SK-N-SH (cell line): ENCODE results near the gene MT1E. TPM values are rescaled to one million over a fixed set of nuclear protein-coding genes. Genes with fewer than 3 reads are reported as not detected.

Source experiments
- CTCF ChIA-PET: fragments of 300-600, 350-600 bp; formaldehyde crosslinking; extraction: SDS; loops from one replicate; lab custom pipeline; 2021; lab: Yijun Ruan, JAX
- POLR2A ChIA-PET: fragments of 350-600 bp; sonication (Branson Sonifier 250); formaldehyde crosslinking; extraction: SDS; loops from one replicate; lab custom pipeline; 2020; ENCODE audit warnings: antibody characterized with exemption, inconsistent platforms; lab: Yijun Ruan, JAX
- DNase-seq: peaks from one replicate; pipeline ENCODE4 v3.0.0; 2012
- H2AFZ ChIP-seq: fragments of 200-600 bp; sonication (generic); 2 replicates; pipeline ENCODE4 v1.8.1; 2016; ENCODE audit warnings: antibody characterized with exemption, mild to moderate bottlenecking, low read depth
- H3F3A ChIP-seq: fragments of 200-600 bp; sonication (generic); replicated peaks from 2 replicates; pipeline ENCODE3; 2016; ENCODE audit warnings: antibody characterized with exemption, mild to moderate bottlenecking; ENCODE audit not compliant: insufficient read depth
- H3K27ac ChIP-seq, 2 experiments: fragments of 200-500 bp in 1 of 2; fragments of 200-600 bp in 1 of 2; sonication (Bioruptor generic) in 1 of 2; sonication (generic), shearing (Covaris generic) in 1 of 2; 2 replicates each; pipeline versions ENCODE4 v1.5.1 to v1.6.1; 2014 to 2016; ENCODE audit warnings: low read depth in 2 of 2, inconsistent platforms in 1 of 2, low read length in 1 of 2, mild to moderate bottlenecking in 1 of 2, mixed read lengths in 1 of 2
- H3K27me3 ChIP-seq: fragments of 200-600 bp; sonication (generic), shearing (Covaris generic); 2 replicates; pipeline ENCODE4 v1.6.1; 2016; ENCODE audit warnings: mixed run types; ENCODE audit not compliant: insufficient read depth
- H3K36me3 ChIP-seq, 2 experiments: fragments of 200-500 bp in 1 of 2; fragments of 200-600 bp in 1 of 2; sonication (Bioruptor generic) in 1 of 2; sonication (generic) in 1 of 2; replicated peaks in 1 of 2; 2 replicates each; pipeline versions ENCODE3 to v1.5.1; 2014 to 2016; ENCODE audit warnings: low read length in 1 of 2, mild to moderate bottlenecking in 1 of 2; ENCODE audit not compliant: insufficient read depth in 2 of 2, control insufficient read depth in 1 of 2
- H3K4me1 ChIP-seq, 2 experiments: fragments of 200-500 bp in 1 of 2; fragments of 200-600 bp in 1 of 2; sonication (Bioruptor generic) in 1 of 2; sonication (generic), shearing (Covaris generic) in 1 of 2; 2 replicates each; pipeline versions ENCODE4 v1.5.1 to v1.6.1; 2014 to 2016; ENCODE audit warnings: low read depth in 1 of 2, low read length in 1 of 2, mixed run types in 1 of 2; ENCODE audit not compliant: insufficient read depth in 2 of 2, control insufficient read depth in 1 of 2
- H3K4me2 ChIP-seq: fragments of 200-600 bp; sonication (generic), shearing (Covaris generic); 2 replicates; pipeline ENCODE4 v1.6.1; 2017; ENCODE audit warnings: mixed run types
- H3K4me3 ChIP-seq, 2 experiments: fragments of 200-500 bp in 1 of 2; fragments of 200-600 bp in 1 of 2; sonication (Bioruptor generic) in 1 of 2; sonication (generic), shearing (Covaris generic) in 1 of 2; 2 replicates each; pipeline versions ENCODE4 v1.5.1 to v1.8.1; 2014 to 2016; ENCODE audit warnings: low read depth in 2 of 2, inconsistent platforms in 1 of 2, low read length in 1 of 2, mild to moderate bottlenecking in 1 of 2, mixed read lengths in 1 of 2, moderate library complexity in 1 of 2
- H3K79me2 ChIP-seq: fragments of 200-600 bp; sonication (generic); 2 replicates; pipeline ENCODE4 v1.8.1; 2017; ENCODE audit warnings: mild to moderate bottlenecking; ENCODE audit not compliant: insufficient read depth
- H3K9ac ChIP-seq: fragments of 200-600 bp; sonication (generic); 2 replicates; pipeline ENCODE4 v1.6.1; 2017; ENCODE audit warnings: mixed run types
- H3K9me2 ChIP-seq: fragments of 200-600 bp; sonication (generic); 2 replicates; pipeline ENCODE4 v1.6.1; 2017; ENCODE audit warnings: mixed run types
- H3K9me3 ChIP-seq: fragments of 200-600 bp; sonication (generic); 2 replicates; pipeline ENCODE4 v1.6.1; 2017; ENCODE audit warnings: mixed run types, mild to moderate bottlenecking, moderate library complexity
- H4K20me1 ChIP-seq: fragments of 200-600 bp; sonication (generic); 2 replicates; pipeline ENCODE4 v1.6.1; 2017; ENCODE audit warnings: mild to moderate bottlenecking, mixed run types; ENCODE audit not compliant: insufficient read depth
- CHD2 ChIP-seq: fragments of 150-350 bp; IDR thresholded peaks from 2 replicates; pipeline ENCODE4 v1.6.1; 2018; ENCODE audit warnings: low read length; ENCODE audit not compliant: partially characterized antibody
- EP300 ChIP-seq, 2 experiments: IDR thresholded peaks; 2 replicates each; pipeline versions ENCODE4 v1.4.0 to v1.6.1; 2012; ENCODE audit warnings: borderline replicate concordance in 1 of 2, low read depth in 1 of 2, low read length in 1 of 2
- EZH2phosphoT487 ChIP-seq: fragments of 200-600 bp; sonication (generic); IDR thresholded peaks from 2 replicates; pipeline ENCODE4 v1.6.1; 2017; ENCODE audit warnings: low read depth, mixed run types, mild to moderate bottlenecking, antibody characterized with exemption, moderate library complexity, borderline replicate concordance
- FOXJ3 ChIP-seq: sonication (generic); formaldehyde crosslinking; IDR thresholded peaks from 2 replicates; pipeline ENCODE4 v1.5.1; 2020; ENCODE audit warnings: mild to moderate bottlenecking, missing genetic modification reagents
- FOXM1 ChIP-seq: IDR thresholded peaks from 2 replicates; pipeline ENCODE4 v1.4.0; 2012; ENCODE audit warnings: low read depth, mild to moderate bottlenecking
- JUND ChIP-seq: IDR thresholded peaks from 2 replicates; pipeline ENCODE4 v1.4.0; 2012
- MAX ChIP-seq: IDR thresholded peaks from 2 replicates; pipeline ENCODE4 v1.4.0; 2012; ENCODE audit warnings: low read depth
- MEF2A ChIP-seq: IDR thresholded peaks from 2 replicates; pipeline ENCODE4 v1.4.0; 2012; ENCODE audit warnings: low read depth, borderline replicate concordance
- MXI1 ChIP-seq: IDR thresholded peaks from 2 replicates; pipeline ENCODE4 v1.6.1; 2012; ENCODE audit warnings: mild to moderate bottlenecking, low read depth, low read length, improper control_type of control experiment
- NFIC ChIP-seq: IDR thresholded peaks from 2 replicates; pipeline ENCODE4 v1.4.0; 2012; ENCODE audit warnings: borderline replicate concordance
- RAD21 ChIP-seq: IDR thresholded peaks from 2 replicates; pipeline ENCODE4 v1.6.1; 2012; ENCODE audit warnings: mild to moderate bottlenecking, low read length
- REST ChIP-seq: IDR thresholded peaks from 2 replicates; pipeline ENCODE4 v1.6.1; 2012; ENCODE audit warnings: mild to moderate bottlenecking, low read depth, low read length, moderate library complexity
- WGBS: methylation state at CpG from one replicate; pipeline ENCODE4 v1.1.6; 2017; ENCODE audit warnings: low lambda C conversion rate; 5-methylcytosine and 5-hydroxymethylcytosine counted together
- polyA plus RNA-seq, 3 experiments: library from polyadenylated mRNA; depleted of rRNA; stranded (reverse); fragments of >200 nt; gene quantifications; 2 replicates each; pipeline ENCODE4 v1.2.3, GENCODE V29; 2012
- TF ChIP-seq, protein P1 (sequence below): IDR thresholded peaks from 2 replicates; pipeline ENCODE4 v1.4.0; 2012; ENCODE audit warnings: low read depth, borderline replicate concordance
- TF ChIP-seq, protein P2 (sequence below): fragments of 200-600 bp; sonication (generic); IDR thresholded peaks from 2 replicates; pipeline ENCODE4 v1.6.1; 2017; ENCODE audit warnings: antibody characterized with exemption, mild to moderate bottlenecking, moderate library complexity
- TF ChIP-seq, protein P3 (sequence below): IDR thresholded peaks from 2 replicates; pipeline ENCODE4; 2012
- TF ChIP-seq, protein P4 (sequence below): fragments of 150-350 bp; IDR thresholded peaks from 2 replicates; pipeline ENCODE4 v1.6.1; 2016; ENCODE audit warnings: mild to moderate bottlenecking, low read depth, low read length

Gene MT1E
- polyA plus RNA-seq, 1 of the 3 experiments (the other 2 are of a cell fraction): 205 TPM

GRCh38 chr16:56623637-56624036 is 1.9 kb upstream of the MT1E start:
- H3K4me3 ChIP-seq: no peak overlapping the region
- H3K9me3 ChIP-seq: no peaks in the 10 kb centered on the region
- peaks cover 13% of the 10 kb centered on the region; the same call in 1 of the 2 replicates for H3K79me2 ChIP-seq
- ChIA-PET CTCF (interaction anchor here (0.6 to 1.6 kb wide), 5 partner anchors 11 to 618 kb away, joined by 3 to 6 read pairs (median 3); no protein-coding TSS in a partner anchor), POLR2A (no interaction called here)
- peaks cover 2 to 7% of the 10 kb centered on the region in 2 experiments; a peak in 1 of 4 replicates for H3K4me1 ChIP-seq
- no peaks in the 10 kb centered on the region for H3K9me2 ChIP-seq
- no peak overlapping the region for H3K27ac ChIP-seq
- H3F3A ChIP-seq: peaks cover 7% of the 10 kb centered on the region
- H2AFZ ChIP-seq: no peak overlapping the region
- no peaks in the 10 kb centered on the region for H3K36me3 ChIP-seq
- H3K4me2 ChIP-seq: no peak overlapping the region
- H3K9ac ChIP-seq: no peak overlapping the region
- 96% methylated on average over 2 of the region's 2 CpGs for WGBS
- TF ChIP-seq CHD2: no peak
- TF ChIP-seq MAX: no peak
- TF ChIP-seq MXI1: no peak
- no peak for TF ChIP-seq RAD21
- no peak for TF ChIP-seq FOXM1
- TF ChIP-seq MEF2A: no peak
- TF ChIP-seq FOXJ3 (CRISPR knock-in tag): no peak
- TF ChIP-seq, protein P1, sequence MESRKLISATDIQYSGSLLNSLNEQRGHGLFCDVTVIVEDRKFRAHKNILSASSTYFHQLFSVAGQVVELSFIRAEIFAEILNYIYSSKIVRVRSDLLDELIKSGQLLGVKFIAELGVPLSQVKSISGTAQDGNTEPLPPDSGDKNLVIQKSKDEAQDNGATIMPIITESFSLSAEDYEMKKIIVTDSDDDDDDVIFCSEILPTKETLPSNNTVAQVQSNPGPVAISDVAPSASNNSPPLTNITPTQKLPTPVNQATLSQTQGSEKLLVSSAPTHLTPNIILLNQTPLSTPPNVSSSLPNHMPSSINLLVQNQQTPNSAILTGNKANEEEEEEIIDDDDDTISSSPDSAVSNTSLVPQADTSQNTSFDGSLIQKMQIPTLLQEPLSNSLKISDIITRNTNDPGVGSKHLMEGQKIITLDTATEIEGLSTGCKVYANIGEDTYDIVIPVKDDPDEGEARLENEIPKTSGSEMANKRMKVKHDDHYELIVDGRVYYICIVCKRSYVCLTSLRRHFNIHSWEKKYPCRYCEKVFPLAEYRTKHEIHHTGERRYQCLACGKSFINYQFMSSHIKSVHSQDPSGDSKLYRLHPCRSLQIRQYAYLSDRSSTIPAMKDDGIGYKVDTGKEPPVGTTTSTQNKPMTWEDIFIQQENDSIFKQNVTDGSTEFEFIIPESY: no peak
- TF ChIP-seq JUND: no peak
- TF ChIP-seq NFIC: no peak
- TF ChIP-seq, protein P2, sequence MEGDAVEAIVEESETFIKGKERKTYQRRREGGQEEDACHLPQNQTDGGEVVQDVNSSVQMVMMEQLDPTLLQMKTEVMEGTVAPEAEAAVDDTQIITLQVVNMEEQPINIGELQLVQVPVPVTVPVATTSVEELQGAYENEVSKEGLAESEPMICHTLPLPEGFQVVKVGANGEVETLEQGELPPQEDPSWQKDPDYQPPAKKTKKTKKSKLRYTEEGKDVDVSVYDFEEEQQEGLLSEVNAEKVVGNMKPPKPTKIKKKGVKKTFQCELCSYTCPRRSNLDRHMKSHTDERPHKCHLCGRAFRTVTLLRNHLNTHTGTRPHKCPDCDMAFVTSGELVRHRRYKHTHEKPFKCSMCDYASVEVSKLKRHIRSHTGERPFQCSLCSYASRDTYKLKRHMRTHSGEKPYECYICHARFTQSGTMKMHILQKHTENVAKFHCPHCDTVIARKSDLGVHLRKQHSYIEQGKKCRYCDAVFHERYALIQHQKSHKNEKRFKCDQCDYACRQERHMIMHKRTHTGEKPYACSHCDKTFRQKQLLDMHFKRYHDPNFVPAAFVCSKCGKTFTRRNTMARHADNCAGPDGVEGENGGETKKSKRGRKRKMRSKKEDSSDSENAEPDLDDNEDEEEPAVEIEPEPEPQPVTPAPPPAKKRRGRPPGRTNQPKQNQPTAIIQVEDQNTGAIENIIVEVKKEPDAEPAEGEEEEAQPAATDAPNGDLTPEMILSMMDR: no peak
- TF ChIP-seq, protein P3, sequence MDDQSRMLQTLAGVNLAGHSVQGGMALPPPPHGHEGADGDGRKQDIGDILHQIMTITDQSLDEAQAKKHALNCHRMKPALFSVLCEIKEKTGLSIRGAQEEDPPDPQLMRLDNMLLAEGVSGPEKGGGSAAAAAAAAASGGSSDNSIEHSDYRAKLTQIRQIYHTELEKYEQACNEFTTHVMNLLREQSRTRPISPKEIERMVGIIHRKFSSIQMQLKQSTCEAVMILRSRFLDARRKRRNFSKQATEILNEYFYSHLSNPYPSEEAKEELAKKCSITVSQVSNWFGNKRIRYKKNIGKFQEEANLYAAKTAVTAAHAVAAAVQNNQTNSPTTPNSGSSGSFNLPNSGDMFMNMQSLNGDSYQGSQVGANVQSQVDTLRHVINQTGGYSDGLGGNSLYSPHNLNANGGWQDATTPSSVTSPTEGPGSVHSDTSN: no peak
- no peak for TF ChIP-seq EZH2phosphoT487
- TF ChIP-seq EP300 (IDR thresholded peaks at IDR 0.05; ENCODE audit: borderline replicate concordance in 1 of 2, low read depth in 1 of 2, low read length in 1 of 2): no peak
- TF ChIP-seq, protein P4, sequence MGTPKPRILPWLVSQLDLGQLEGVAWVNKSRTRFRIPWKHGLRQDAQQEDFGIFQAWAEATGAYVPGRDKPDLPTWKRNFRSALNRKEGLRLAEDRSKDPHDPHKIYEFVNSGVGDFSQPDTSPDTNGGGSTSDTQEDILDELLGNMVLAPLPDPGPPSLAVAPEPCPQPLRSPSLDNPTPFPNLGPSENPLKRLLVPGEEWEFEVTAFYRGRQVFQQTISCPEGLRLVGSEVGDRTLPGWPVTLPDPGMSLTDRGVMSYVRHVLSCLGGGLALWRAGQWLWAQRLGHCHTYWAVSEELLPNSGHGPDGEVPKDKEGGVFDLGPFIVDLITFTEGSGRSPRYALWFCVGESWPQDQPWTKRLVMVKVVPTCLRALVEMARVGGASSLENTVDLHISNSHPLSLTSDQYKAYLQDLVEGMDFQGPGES: no peak
- TF ChIP-seq REST: no peak
- H4K20me1 ChIP-seq: no peaks in the 10 kb centered on the region
- DNase-seq: no peak
- H3K27me3 ChIP-seq: no peaks in the 10 kb centered on the region
